ENCODE data around the gene RBBP8NL.

Gene RBBP8NL

GRCh38 chr20:62362991-62363919, 64.1 kb downstream of the RBBP8NL start:
- DNase-seq (ENCODE audit: low spot score), result no peak

- no peak for DNase-seq (ENCODE audit: low spot score)
These were observed 64.8 kb downstream of the RBBP8NL start for GRCh38 chr20:62362590-62362940.

- DNase-seq (ENCODE audit: low spot score), result no peak
These were observed 65.3 kb downstream of the RBBP8NL start for GRCh38 chr20:62361799-62362589.

- no peak for DNase-seq (ENCODE audit: low spot score)
These were observed 66.2 kb downstream of the RBBP8NL start for GRCh38 chr20:62360854-62361798.

Data from putamen (tissue), 1 donor.